Upper lobe of left lung (tissue), 6 donors: ENCODE data around the gene P2RY13. TPM values are rescaled to one million over a fixed set of nuclear protein-coding genes. Genes with fewer than 3 reads are reported as not detected.

ENCODE experiments used
- ATAC-seq, 2 donors: fragments of 200-7000 bp; cut with Tn5 transposase; one replicate each; pipeline ENCODE4 v1.9.1; 2022; ENCODE audit warnings: mild to moderate bottlenecking in 2 of 2, moderate library complexity in 2 of 2; ENCODE audit not compliant: low FRiP score in 2 of 2
- DNase-seq, 2 donors: peaks; one replicate each; pipeline ENCODE4 v3.0.0-alpha.2; 2019 to 2020
- H3K27ac ChIP-seq, 4 donors: fragments of 200-600 bp; sonication (generic); one replicate each; pipeline ENCODE4 v1.5.1; 2016 to 2019
- H3K27me3 ChIP-seq, 4 donors: fragments of 200-600 bp; sonication (generic); one replicate each; pipeline ENCODE4 v1.5.1; 2017 to 2019
- H3K36me3 ChIP-seq, 4 donors: fragments of 200-600 bp; sonication (generic); one replicate each; pipeline ENCODE4 v1.5.1; 2016 to 2019
- H3K4me1 ChIP-seq, 4 donors: fragments of 200-600 bp; sonication (generic); one replicate each; pipeline ENCODE4 v1.5.1; 2018 to 2019
- H3K4me3 ChIP-seq, 4 donors: fragments of 200-600 bp; sonication (generic); one replicate each; pipeline ENCODE4 v1.5.1; 2017 to 2019; ENCODE audit warnings: mild to moderate bottlenecking in 2 of 4, moderate library complexity in 1 of 4
- H3K9me3 ChIP-seq, 4 donors: fragments of 200-600 bp; sonication (generic); one replicate each; pipeline ENCODE4 v1.5.1; 2018 to 2019
- CTCF ChIP-seq, 6 experiments: fragments of 450-650 bp in 4 of 6; fragments of 200-600 bp in 2 of 6; sonication (generic) in 2 of 6; IDR thresholded peaks; one replicate each; pipeline ENCODE4 v1.5.1; 2016 to 2019; ENCODE audit warnings: antibody characterized with exemption in 6 of 6
- EP300 ChIP-seq, 4 donors: sonication (generic); formaldehyde crosslinking; IDR thresholded peaks; one replicate each; pipeline ENCODE4 v1.5.1; 2017; ENCODE audit warnings: antibody characterized with exemption in 4 of 4, control low read depth in 2 of 4
- POLR2A ChIP-seq, 4 donors: fragments of 450-650 bp; IDR thresholded peaks; one replicate each; pipeline ENCODE4 v1.5.1; 2016 to 2017; ENCODE audit warnings: antibody characterized with exemption in 4 of 4, mild to moderate bottlenecking in 2 of 4
- POLR2AphosphoS5 ChIP-seq, 2 donors: sonication (generic); formaldehyde crosslinking; IDR thresholded peaks; one replicate each; pipeline ENCODE4 v1.5.1; 2017; ENCODE audit warnings: antibody characterized with exemption in 2 of 2
- WGBS, 2 donors: methylation state at CpG; one replicate each; pipeline ENCODE4 v1.1.5; 2017 to 2018; 5-methylcytosine and 5-hydroxymethylcytosine counted together
- total RNA-seq, 6 donors: library from RNA; depleted of rRNA in 4 of 6; stranded (reverse); fragments of >200 nt in 4 of 6; gene quantifications; one replicate each; pipeline versions ENCODE4 v1.1.0 to v1.2.1, GENCODE V29; 2016 to 2021
- donor health status: DM: no; HTN: no; CAD: no; lungs with moderate emphysema.
- donor health status: DM: no; HTN: yes; CAD: no; lungs with severe emphysema.

The P2RY13 gene
- total RNA-seq, 6 donors from 2014 or later, result 0.67 to 13.4 (median 3.2) TPM

GRCh38 chr3:151285940-151286339, 43.4 kb downstream of the P2RY13 start:
- H3K4me3 ChIP-seq, result no peak overlapping the region
- H3K9me3 ChIP-seq, result no peaks in the 10 kb centered on the region
- no peak for DNase-seq
- no peak for ATAC-seq
- H3K4me1 ChIP-seq, result peaks cover 0 to 7% (median 2%) of the 10 kb centered on the region in 4 donors
- TF ChIP-seq EP300 (IDR thresholded peaks at IDR 0.05) (no peak), CTCF (IDR thresholded peaks at IDR 0.05) (no peak), POLR2A (IDR thresholded peaks at IDR 0.05) (no peak), POLR2AphosphoS5 (IDR thresholded peaks at IDR 0.05) (no peak)
- 56 to 60% methylated on average over 1 of the region's 1 CpG for WGBS, 2 donors
- no peaks in the 10 kb centered on the region for H3K27me3 ChIP-seq
- no peak overlapping the region for H3K27ac ChIP-seq
- H3K36me3 ChIP-seq, result no peaks in the 10 kb centered on the region

- ATAC-seq (peak in 1 of 2 donors; percentile 37), DNase-seq (peak in 1 of 2 donors; percentile 28)
- no peak overlapping the region for H3K4me3 ChIP-seq
- H3K9me3 ChIP-seq, result no peaks in the 10 kb centered on the region
- TF ChIP-seq POLR2A (IDR thresholded peaks at IDR 0.05) (no peak), EP300 (IDR thresholded peaks at IDR 0.05) (no peak)
- H3K27me3 ChIP-seq, result no peaks in the 10 kb centered on the region
- H3K27ac ChIP-seq, result no peak overlapping the region
- WGBS, 2 donors, result 31 to 32% methylated on average over 5 of the region's 5 CpGs
- H3K4me1 ChIP-seq, result peaks cover 0 to 7% (median 2%) of the 10 kb centered on the region in 4 donors
- H3K36me3 ChIP-seq, result no peaks in the 10 kb centered on the region
Measured at GRCh38 chr3:151283907-151284461, 45.4 kb downstream of the P2RY13 start.

- Histone ChIP-seq H3K27me3 (no peaks in the 10 kb centered on the region), H3K36me3 (no peaks in the 10 kb centered on the region), H3K4me3 (no peak overlapping the region), H3K9me3 (no peaks in the 10 kb centered on the region), H3K27ac (no peak overlapping the region), H3K4me1 (peaks cover 0 to 7% (median 2%) of the 10 kb centered on the region in 4 donors)
- TF ChIP-seq CTCF (IDR thresholded peaks at IDR 0.05) (no peak), EP300 (IDR thresholded peaks at IDR 0.05) (no peak), POLR2A (IDR thresholded peaks at IDR 0.05) (no peak), POLR2AphosphoS5 (IDR thresholded peaks at IDR 0.05) (no peak)
- DNase-seq (no peak), ATAC-seq (no peak)
- WGBS, 2 donors, result 60 to 71% methylated on average over 4 of the region's 4 CpGs
Measured at GRCh38 chr3:151283387-151283786, 46.0 kb downstream of the P2RY13 start.

GRCh38 chr3:151282921-151283320, 46.4 kb downstream of the P2RY13 start:
- TF ChIP-seq POLR2A (IDR thresholded peaks at IDR 0.05) (no peak), CTCF (IDR thresholded peaks at IDR 0.05) (peak; percentile 29 to 76 (median 62)), POLR2AphosphoS5 (IDR thresholded peaks at IDR 0.05) (no peak)

GRCh38 chr3:151281671-151282324, 47.6 kb downstream of the P2RY13 start:
- H3K9me3 ChIP-seq, result no peaks in the 10 kb centered on the region
- H3K27me3 ChIP-seq, result no peaks in the 10 kb centered on the region
- H3K4me3 ChIP-seq, result no peak overlapping the region
- DNase-seq, result no peak
- peaks cover 0 to 7% (median 2%) of the 10 kb centered on the region in 4 donors for H3K4me1 ChIP-seq
- peak overlapping the region in 1 of 4 donors; percentile 8 for H3K27ac ChIP-seq
- no peaks in the 10 kb centered on the region for H3K36me3 ChIP-seq
- TF ChIP-seq CTCF (IDR thresholded peaks at IDR 0.05), result no peak
- TF ChIP-seq EP300 (IDR thresholded peaks at IDR 0.05), result no peak
- TF ChIP-seq POLR2A (IDR thresholded peaks at IDR 0.05), result no peak
- no peak for TF ChIP-seq POLR2AphosphoS5 (IDR thresholded peaks at IDR 0.05)
- ATAC-seq, result no peak
- WGBS, 2 donors, result 76 to 91% methylated on average over 9 of the region's 9 CpGs

More at GRCh38 chr3:151282921-151283320, 46.4 kb downstream of the P2RY13 start:
- no peak overlapping the region for H3K27ac ChIP-seq
- 0 to 3% methylated on average over 1 of the region's 1 CpG for WGBS, 2 donors
- no peaks in the 10 kb centered on the region for H3K27me3 ChIP-seq
- H3K36me3 ChIP-seq, result no peaks in the 10 kb centered on the region
- H3K4me1 ChIP-seq, result peaks cover 0 to 7% (median 2%) of the 10 kb centered on the region in 4 donors
- H3K9me3 ChIP-seq, result no peaks in the 10 kb centered on the region
- ATAC-seq (peak; percentile 71 to 78), DNase-seq (no peak)
- H3K4me3 ChIP-seq, result no peak overlapping the region
